Neural cell (in vitro differentiated cells): ENCODE measurements around the gene METTL24. TPM values are rescaled to one million over a fixed set of nuclear protein-coding genes. Genes with fewer than 3 reads are reported as not detected.

Experiments
- H2AFZ ChIP-seq: fragments of 200-600, 300-800 bp; sonication (generic), shearing (Covaris generic); 2 replicates; pipeline ENCODE4 v1.6.0; 2014; ENCODE audit warnings: low read depth, mild to moderate bottlenecking, antibody characterized with exemption, low read length, moderate library complexity
- H3F3A ChIP-seq: fragments of 200-600 bp; shearing (Covaris generic); 2 replicates; pipeline ENCODE4 v1.6.1; 2016; ENCODE audit warnings: mild to moderate bottlenecking, moderate library complexity, mixed read lengths, antibody characterized with exemption, low read length; ENCODE audit not compliant: insufficient read depth, poor library complexity, severe bottlenecking
- H3K27ac ChIP-seq: fragments of 200-600, 300-800 bp; sonication (generic), shearing (Covaris generic); 2 replicates; pipeline ENCODE4 v1.5.1; 2014; ENCODE audit warnings: mild to moderate bottlenecking, low read length, moderate library complexity
- H3K27me3 ChIP-seq: fragments of 300-800, 200-600 bp; sonication (generic), shearing (Covaris generic); 2 replicates; pipeline ENCODE4 v1.6.0; 2014; ENCODE audit warnings: mild to moderate bottlenecking, low read depth, low read length, moderate library complexity; ENCODE audit not compliant: insufficient read depth
- H3K36me3 ChIP-seq: fragments of 300-800, 200-600 bp; sonication (generic), shearing (Covaris generic); 2 replicates; pipeline ENCODE4 v1.5.1; 2014; ENCODE audit warnings: mild to moderate bottlenecking, antibody characterized with exemption, low read length, moderate library complexity; ENCODE audit not compliant: insufficient read depth
- H3K4me2 ChIP-seq: fragments of 300-800, 200-600 bp; sonication (generic), shearing (Covaris generic); 2 replicates; pipeline ENCODE4 v1.6.0; 2014; ENCODE audit warnings: mild to moderate bottlenecking, low read length
- H3K4me3 ChIP-seq: fragments of 300-800, 200-600 bp; sonication (generic), shearing (Covaris generic); 2 replicates; pipeline ENCODE4 v1.5.1; 2014; ENCODE audit warnings: mild to moderate bottlenecking, low read length, moderate library complexity
- H3K79me2 ChIP-seq: fragments of 200-600 bp; shearing (Covaris generic); replicated peaks from 2 replicates; pipeline ENCODE4 v1.6.0; 2014; ENCODE audit warnings: mild to moderate bottlenecking, low read length, moderate library complexity; ENCODE audit not compliant: insufficient read depth
- H3K9ac ChIP-seq: fragments of 300-800, 200-600 bp; sonication (generic), shearing (Covaris generic); 2 replicates; pipeline ENCODE4 v1.6.1; 2016; ENCODE audit warnings: mild to moderate bottlenecking, low read length, mixed read lengths
- H3K9me2 ChIP-seq: fragments of 200-600 bp; shearing (Covaris generic); 2 replicates; pipeline ENCODE4 v1.6.1; 2016; ENCODE audit warnings: mild to moderate bottlenecking, low read length, mixed read lengths; ENCODE audit not compliant: insufficient read depth
- H3K9me3 ChIP-seq: fragments of 200-600, 300-800 bp; sonication (generic), shearing (Covaris generic); 2 replicates; pipeline ENCODE4 v1.6.1; 2016; ENCODE audit warnings: mild to moderate bottlenecking, mixed run types, low read length, moderate library complexity, mixed read lengths
- H4K20me1 ChIP-seq: fragments of 200-600 bp; shearing (Covaris generic); 2 replicates; pipeline ENCODE4 v1.6.1; 2016; ENCODE audit warnings: mild to moderate bottlenecking, mixed run types; ENCODE audit not compliant: insufficient read depth
- EP300 ChIP-seq: fragments of 450-650 bp; conservative IDR thresholded peaks from 2 replicates; pipeline ENCODE4 v1.6.1; 2014; ENCODE audit warnings: antibody characterized with exemption, mild to moderate bottlenecking, moderate library complexity; ENCODE audit not compliant: poor library complexity, severe bottlenecking
- EZH2 ChIP-seq: fragments of 200-600, 300-800 bp; shearing (Covaris generic), sonication (generic); IDR thresholded peaks from 2 replicates; pipeline ENCODE4 v1.6.1; 2014; ENCODE audit warnings: antibody characterized with exemption, low read length, borderline replicate concordance, mild to moderate bottlenecking; ENCODE audit not compliant: insufficient read depth, poor library complexity, severe bottlenecking
- MXI1 ChIP-seq: fragments of 450-650 bp; conservative IDR thresholded peaks from 2 replicates; pipeline ENCODE4 v1.6.1; 2014; ENCODE audit warnings: antibody characterized with exemption, mild to moderate bottlenecking; ENCODE audit not compliant: poor library complexity, severe bottlenecking
- POLR2AphosphoS5 ChIP-seq: IDR thresholded peaks from 2 replicates; pipeline ENCODE4 v1.6.1; 2012
- RAD21 ChIP-seq: fragments of 450-650 bp; conservative IDR thresholded peaks from 2 replicates; pipeline ENCODE4 v1.6.1; 2014; ENCODE audit warnings: antibody characterized with exemption, mild to moderate bottlenecking, moderate library complexity
- SMC3 ChIP-seq: fragments of 450-650 bp; conservative IDR thresholded peaks from 2 replicates; pipeline ENCODE4 v1.6.1; 2014; ENCODE audit warnings: antibody characterized with exemption, mild to moderate bottlenecking, moderate library complexity; ENCODE audit not compliant: poor library complexity
- TAF1 ChIP-seq: IDR thresholded peaks from 2 replicates; pipeline ENCODE4 v1.6.1; 2012; ENCODE audit warnings: low read depth
- polyA plus RNA-seq: library from polyadenylated mRNA; depleted of rRNA; stranded (reverse); fragments of >200 nt; gene quantifications from 2 replicates; pipeline ENCODE4 v1.2.3, GENCODE V29; 2014
- TF ChIP-seq, protein P1 (sequence below): fragments of 450-650 bp; IDR thresholded peaks from 2 replicates; pipeline ENCODE4 v1.5.1; 2014; ENCODE audit warnings: antibody characterized with exemption, mild to moderate bottlenecking, moderate library complexity; ENCODE audit not compliant: poor library complexity, severe bottlenecking
- TF ChIP-seq, protein P2 (sequence below): IDR thresholded peaks from 2 replicates; pipeline ENCODE4 v1.6.1; 2012; ENCODE audit warnings: borderline replicate concordance

Gene METTL24
- polyA plus RNA-seq, 1 donor from 2014 or later = not detected

GRCh38 chr6:110283657-110284056 is 74.5 kb downstream of the METTL24 start:
- H3K9ac ChIP-seq = no peak overlapping the region
- H3K79me2 ChIP-seq = no peaks in the 10 kb centered on the region
- H3K27me3 ChIP-seq = no peaks in the 10 kb centered on the region
- no peak overlapping the region for H3K27ac ChIP-seq
- no peak overlapping the region for H2AFZ ChIP-seq
- no peak overlapping the region for H3K4me2 ChIP-seq
- no peak overlapping the region for H3K4me3 ChIP-seq
- no peaks in the 10 kb centered on the region for H3F3A ChIP-seq
- no peaks in the 10 kb centered on the region for H3K36me3 ChIP-seq
- TF ChIP-seq, protein P1, sequence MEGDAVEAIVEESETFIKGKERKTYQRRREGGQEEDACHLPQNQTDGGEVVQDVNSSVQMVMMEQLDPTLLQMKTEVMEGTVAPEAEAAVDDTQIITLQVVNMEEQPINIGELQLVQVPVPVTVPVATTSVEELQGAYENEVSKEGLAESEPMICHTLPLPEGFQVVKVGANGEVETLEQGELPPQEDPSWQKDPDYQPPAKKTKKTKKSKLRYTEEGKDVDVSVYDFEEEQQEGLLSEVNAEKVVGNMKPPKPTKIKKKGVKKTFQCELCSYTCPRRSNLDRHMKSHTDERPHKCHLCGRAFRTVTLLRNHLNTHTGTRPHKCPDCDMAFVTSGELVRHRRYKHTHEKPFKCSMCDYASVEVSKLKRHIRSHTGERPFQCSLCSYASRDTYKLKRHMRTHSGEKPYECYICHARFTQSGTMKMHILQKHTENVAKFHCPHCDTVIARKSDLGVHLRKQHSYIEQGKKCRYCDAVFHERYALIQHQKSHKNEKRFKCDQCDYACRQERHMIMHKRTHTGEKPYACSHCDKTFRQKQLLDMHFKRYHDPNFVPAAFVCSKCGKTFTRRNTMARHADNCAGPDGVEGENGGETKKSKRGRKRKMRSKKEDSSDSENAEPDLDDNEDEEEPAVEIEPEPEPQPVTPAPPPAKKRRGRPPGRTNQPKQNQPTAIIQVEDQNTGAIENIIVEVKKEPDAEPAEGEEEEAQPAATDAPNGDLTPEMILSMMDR = no peak
- no peak for TF ChIP-seq EP300
- TF ChIP-seq EZH2 = no peak
- no peak for TF ChIP-seq SMC3
- no peak for TF ChIP-seq POLR2AphosphoS5
- TF ChIP-seq, protein P2, sequence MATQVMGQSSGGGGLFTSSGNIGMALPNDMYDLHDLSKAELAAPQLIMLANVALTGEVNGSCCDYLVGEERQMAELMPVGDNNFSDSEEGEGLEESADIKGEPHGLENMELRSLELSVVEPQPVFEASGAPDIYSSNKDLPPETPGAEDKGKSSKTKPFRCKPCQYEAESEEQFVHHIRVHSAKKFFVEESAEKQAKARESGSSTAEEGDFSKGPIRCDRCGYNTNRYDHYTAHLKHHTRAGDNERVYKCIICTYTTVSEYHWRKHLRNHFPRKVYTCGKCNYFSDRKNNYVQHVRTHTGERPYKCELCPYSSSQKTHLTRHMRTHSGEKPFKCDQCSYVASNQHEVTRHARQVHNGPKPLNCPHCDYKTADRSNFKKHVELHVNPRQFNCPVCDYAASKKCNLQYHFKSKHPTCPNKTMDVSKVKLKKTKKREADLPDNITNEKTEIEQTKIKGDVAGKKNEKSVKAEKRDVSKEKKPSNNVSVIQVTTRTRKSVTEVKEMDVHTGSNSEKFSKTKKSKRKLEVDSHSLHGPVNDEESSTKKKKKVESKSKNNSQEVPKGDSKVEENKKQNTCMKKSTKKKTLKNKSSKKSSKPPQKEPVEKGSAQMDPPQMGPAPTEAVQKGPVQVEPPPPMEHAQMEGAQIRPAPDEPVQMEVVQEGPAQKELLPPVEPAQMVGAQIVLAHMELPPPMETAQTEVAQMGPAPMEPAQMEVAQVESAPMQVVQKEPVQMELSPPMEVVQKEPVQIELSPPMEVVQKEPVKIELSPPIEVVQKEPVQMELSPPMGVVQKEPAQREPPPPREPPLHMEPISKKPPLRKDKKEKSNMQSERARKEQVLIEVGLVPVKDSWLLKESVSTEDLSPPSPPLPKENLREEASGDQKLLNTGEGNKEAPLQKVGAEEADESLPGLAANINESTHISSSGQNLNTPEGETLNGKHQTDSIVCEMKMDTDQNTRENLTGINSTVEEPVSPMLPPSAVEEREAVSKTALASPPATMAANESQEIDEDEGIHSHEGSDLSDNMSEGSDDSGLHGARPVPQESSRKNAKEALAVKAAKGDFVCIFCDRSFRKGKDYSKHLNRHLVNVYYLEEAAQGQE = no peak
- TF ChIP-seq RAD21 = no peak
- no peak for TF ChIP-seq MXI1
- TF ChIP-seq TAF1 = no peak
- no peaks in the 10 kb centered on the region for H3K9me2 ChIP-seq
- H4K20me1 ChIP-seq = no peaks in the 10 kb centered on the region
- H3K9me3 ChIP-seq = no peaks in the 10 kb centered on the region

- no peak overlapping the region for H3K4me2 ChIP-seq
- no peak overlapping the region for H3K4me3 ChIP-seq
- H2AFZ ChIP-seq = no peak overlapping the region
- no peak overlapping the region for H3K9ac ChIP-seq
- no peaks in the 10 kb centered on the region for H3F3A ChIP-seq
- H3K9me3 ChIP-seq = no peaks in the 10 kb centered on the region
- H4K20me1 ChIP-seq = no peaks in the 10 kb centered on the region
- H3K9me2 ChIP-seq = no peaks in the 10 kb centered on the region
- H3K27ac ChIP-seq = no peak overlapping the region
- TF ChIP-seq MXI1 (no peak), EZH2 (no peak), POLR2AphosphoS5 (no peak), SMC3 (no peak), RAD21 (no peak)
- no peaks in the 10 kb centered on the region for H3K79me2 ChIP-seq
- H3K36me3 ChIP-seq = no peaks in the 10 kb centered on the region
- no peaks in the 10 kb centered on the region for H3K27me3 ChIP-seq
These were observed 75.7 kb downstream of the METTL24 start for GRCh38 chr6:110282412-110282811.
